ENCODE results near the gene CSMD2.

The CSMD2 gene

DNA sequence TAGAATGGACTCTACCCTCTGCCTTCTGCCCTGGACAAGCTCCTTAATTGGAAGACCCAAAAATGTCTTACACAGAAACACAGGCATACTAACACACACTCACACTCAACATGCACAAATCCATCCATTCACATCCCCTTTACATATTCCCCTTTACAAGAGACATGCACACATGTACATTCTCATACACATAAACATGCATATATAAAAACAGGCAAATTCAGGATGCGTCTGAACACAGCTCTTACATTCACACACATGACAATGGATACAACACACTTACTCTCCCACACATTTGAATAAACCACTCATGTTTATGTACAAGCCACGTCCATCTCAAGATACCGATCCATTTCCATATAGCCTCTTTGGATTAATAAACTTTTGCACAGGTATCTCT, 216.7 kb downstream of the CSMD2 start:
- DNase-seq = no peak

- DNase-seq = no peak
Observed at GRCh38 chr1:33946836-33947235, 218.2 kb downstream of the CSMD2 start.

- no peak for DNase-seq
Observed at GRCh38 chr1:33944846-33945245, 220.2 kb downstream of the CSMD2 start.

GRCh38 chr1:33943978-33944377, 221.1 kb downstream of the CSMD2 start:
- no peak for DNase-seq

GRCh38 chr1:33932871-33933270, 232.2 kb downstream of the CSMD2 start:
- DNase-seq = no peak

DNA sequence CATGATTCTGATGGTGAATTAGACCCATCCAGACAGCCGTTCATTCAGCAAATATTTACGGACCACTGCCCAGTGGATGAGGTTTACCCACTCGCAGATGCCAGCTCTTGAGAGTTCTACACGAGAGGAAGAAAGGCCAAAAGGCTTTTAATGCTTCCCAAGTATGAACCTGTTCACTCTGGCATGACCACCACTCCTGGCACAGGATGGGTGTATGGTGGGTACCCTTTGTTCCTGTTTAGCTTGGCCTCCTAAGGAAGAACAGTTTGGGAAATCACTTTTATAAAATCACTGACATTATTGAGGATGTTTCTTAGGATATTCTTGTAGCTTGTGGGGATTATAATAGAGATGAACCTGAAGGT, 233.9 kb downstream of the CSMD2 start:
- DNase-seq = no peak

GRCh38 chr1:33930346-33931110, 234.5 kb downstream of the CSMD2 start:
- no peak for DNase-seq

DNA sequence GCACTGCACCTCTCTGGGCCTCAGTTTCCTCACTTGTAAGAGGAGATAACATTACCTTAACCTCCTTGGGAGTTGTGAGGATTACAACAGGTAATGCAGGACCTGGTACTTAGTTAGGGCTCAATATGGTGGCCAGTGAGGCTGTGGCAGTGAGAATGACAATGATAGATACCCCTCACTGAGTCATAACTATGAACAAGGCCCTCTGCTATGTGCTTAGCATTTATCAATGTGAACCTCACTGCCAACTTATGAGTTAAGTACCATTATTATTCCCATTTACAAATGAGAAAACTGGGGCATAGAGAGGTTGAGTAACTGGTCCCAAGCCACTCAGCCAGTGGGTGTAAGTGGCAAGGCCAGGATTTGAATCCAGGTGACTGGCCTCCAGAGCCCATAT, 236.8 kb downstream of the CSMD2 start:
- DNase-seq = no peak

DNA sequence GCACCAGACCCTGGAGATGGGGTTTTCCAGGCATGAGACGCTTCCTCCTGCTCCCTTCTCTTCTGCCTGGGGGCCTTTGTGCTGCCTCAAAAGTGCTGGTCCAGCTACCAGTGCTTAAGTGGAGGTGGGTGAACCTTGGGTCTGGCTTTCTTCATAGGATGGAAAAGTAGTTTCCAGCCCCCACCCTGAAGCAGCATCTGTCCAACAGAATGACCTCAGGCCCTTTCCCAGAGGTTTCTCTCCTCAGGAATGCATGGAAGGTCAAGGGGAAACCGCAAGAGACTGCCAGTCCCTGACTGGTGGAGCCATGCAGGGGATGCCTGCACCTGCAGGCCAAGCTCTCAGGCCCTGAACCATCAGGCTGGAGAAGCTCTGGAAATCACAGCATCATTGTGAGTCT, 237.3 kb downstream of the CSMD2 start:
- DNase-seq = no peak

DNA sequence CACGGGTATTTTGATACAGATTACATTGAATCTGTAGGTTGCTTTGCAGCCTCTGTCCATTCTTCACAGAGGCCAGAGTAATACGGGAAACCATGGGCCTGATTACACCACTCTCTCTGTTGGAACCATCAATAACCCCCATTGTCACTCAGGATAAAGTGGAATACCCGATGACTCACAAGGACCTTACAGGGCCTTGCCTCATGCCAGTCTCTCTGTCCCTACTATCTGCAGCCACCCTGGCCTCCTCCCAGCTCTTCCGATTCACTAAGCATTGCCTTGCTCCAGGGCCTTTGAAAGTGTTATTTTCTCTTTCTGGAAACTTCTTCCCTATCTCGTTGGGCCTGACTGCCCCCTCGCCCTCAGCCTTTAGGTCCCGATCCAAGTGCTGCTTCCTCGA, 239.4 kb downstream of the CSMD2 start:
- DNase-seq = no peak

GRCh38 chr1:33921281-33921680, 243.7 kb downstream of the CSMD2 start:
- no peak for DNase-seq

DNA sequence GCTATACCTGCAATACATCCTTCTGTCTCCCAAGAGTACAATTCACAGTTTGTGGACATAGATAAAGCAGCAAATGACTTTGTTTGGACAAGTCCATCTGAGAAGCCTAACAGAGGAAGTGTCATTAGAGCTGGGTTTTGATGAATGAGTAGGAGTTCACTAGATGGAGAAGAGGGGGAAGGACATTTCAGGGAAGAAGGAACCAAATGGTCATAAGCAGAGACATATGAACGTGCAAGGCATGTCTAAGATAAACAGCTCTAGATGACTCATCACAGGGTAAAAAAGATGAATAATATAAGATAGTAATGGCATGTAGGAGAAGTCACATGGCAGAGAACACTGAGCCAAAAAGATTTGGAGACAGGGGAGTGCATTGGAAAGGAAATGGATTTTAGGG, 246.7 kb downstream of the CSMD2 start:
- no peak for DNase-seq

DNA sequence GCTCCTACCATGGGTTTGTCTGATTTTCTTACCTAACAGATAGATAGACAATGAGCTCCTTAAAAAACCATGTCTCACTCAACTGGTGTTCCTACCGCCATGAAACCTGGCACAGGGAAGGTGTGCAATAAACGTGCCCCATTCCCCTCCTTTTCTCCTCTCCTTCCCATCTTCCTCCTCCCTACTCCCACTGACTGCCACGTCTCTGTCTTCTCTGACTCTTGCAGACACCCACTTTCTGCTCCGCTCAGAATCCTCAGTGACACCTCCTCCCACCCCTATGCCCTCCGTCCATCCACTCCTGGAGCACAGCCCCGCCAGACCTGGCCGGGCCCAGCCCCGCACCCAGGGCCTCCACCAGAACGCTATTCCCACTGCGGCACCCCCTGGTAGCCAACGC, 248.2 kb downstream of the CSMD2 start:
- DNase-seq = no peak

- DNase-seq = no peak
Observed at GRCh38 chr1:33914531-33914930, 250.5 kb downstream of the CSMD2 start.

DNA sequence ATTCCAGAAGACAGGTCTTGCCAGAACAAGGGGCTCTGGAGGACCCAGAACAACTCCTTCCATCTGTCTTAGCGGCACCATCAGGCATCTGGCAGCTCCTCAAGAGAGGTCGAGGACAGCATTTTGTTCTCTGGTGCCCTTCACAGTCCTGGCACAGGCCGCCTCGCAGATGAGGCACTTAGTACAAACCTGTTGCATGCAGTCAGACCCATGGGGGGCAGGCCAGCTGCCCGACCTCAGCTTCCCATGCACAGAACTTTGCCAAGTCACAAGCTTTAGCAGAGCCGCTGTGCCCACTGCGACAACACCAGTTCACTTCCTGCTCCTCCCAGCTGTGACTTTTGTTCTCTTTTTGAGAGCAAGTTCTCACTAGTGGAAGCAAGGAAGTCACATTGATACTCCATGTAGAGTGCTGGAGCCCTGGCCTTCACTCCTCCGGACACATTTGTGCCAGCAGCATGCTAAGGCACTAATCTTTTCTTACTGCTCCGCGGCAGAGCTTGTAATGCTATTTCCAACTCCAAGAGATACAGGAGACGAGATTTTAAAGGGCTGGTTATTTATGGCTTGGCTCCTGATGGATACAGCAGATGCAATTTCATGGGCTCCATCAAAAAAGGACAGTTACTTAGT, 256.6 kb downstream of the CSMD2 start:
- no peak for DNase-seq

DNA sequence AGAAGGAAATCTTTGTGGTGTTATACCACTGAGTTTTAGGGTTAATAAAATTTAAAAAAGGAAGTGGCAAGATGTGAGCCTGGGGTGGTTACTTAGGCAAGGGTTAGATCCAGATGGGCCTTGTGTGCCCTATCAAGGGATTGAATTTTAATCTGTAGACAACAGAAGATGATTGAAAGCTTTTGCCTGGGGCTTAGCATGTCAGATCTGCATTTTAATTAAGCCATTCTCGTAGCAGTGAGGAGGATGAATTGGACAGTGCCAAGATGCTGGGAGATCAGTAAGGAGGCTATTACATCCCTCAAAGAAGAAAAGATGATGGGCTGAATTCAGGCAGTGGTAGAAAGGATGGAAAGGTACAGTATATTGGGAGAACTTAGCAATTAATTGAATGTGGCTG, 258.9 kb downstream of the CSMD2 start:
- DNase-seq = no peak

DNA sequence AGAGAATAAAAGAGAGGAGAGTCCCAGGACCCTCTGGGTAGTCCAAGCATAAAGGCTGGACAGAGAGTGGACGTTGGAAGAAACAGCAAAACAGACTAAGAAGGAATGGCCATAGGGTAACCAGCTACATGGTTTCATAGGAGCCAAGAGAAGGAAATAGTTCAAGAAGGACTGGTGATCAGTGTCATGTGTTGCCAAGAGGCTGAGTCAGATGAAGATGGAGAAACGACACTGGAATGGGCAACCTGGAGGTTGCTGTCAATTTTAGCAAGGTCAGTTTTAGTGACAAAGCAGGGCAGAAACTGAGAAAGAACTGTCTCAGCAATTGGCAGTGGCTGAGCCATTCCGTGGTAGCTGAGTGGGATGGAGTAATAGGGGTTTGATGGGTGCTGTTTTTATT, 259.8 kb downstream of the CSMD2 start:
- DNase-seq = no peak

- no peak for DNase-seq
Observed at GRCh38 chr1:33903210-33903589, 261.8 kb downstream of the CSMD2 start.

DNA sequence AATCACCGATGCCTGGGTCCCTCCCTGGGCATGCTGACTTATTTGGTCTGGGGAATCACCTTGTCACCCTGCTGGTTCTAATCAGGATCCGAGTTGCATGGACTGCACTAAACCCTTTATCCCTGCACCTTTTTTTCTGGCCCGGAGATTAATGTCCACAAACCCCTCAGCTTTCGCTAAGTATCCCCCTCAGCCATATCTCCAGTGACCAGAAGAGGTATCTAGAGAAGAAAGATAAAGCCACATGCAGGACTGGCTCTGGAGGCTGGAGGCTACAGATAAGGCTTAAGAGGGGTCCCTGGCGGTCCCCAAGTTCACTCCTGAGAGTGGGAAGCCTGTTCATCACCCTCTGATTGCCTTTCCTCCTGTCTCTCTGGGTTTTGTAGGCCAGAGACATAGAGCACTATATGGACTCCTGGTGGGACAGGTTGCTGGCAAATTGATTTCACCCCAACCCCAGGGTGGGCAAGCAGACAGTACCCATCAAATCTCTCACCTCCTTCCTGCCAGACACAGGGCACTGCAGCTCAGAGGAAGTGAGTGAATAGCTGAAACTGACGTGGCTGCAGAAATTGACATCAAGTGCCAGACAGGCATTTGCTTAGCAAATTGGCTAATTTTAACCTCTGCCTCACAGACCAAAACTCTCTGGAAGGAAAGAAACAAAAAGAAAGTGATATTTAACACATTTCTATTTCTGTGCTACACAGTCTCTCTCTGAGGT, 262.4 kb downstream of the CSMD2 start:
- DNase-seq = no peak

GRCh38 chr1:33899746-33900145, 265.3 kb downstream of the CSMD2 start:
- no peak for DNase-seq

DNA sequence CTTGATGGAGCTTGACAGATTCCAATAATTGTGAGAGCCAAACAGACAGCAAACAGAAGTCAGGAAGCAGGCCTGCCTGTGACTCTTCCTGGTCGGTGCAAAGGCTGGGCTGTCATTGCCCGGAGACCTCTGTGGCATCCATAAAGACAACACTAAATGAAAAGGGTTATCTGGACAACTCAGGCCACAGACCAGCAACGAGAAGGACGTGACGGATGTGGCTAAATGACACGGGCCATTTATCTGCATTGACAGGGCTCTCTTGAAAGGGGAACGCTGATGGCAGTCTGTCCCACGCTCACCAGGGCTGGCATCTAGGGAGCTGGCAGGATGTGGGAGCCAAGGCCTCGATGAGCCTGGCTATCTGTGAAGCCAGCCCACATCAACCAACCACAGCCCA, 266.1 kb downstream of the CSMD2 start:
- no peak for DNase-seq

GRCh38 chr1:33898406-33898805, 266.6 kb downstream of the CSMD2 start:
- DNase-seq = no peak

GRCh38 chr1:33897092-33897725, 267.8 kb downstream of the CSMD2 start:
- no peak for DNase-seq

DNA sequence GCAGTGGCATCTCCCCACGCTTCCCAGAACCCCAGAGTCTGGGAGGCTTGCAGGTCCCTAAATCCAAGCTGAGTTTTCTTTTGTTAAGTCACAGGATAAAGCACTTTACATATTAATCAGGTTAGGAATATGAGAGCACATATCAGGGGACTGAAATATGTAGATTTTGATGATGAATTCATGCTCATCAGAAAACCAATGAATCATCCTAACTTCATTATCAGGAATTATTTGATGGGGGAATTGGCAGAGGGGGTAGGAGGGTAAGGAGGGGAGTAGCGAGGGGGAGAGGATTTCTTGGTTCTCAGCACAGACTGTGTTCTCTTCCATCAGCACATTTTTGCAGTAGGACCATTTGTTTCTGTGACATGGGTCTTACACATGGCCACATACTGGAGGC, 269.1 kb downstream of the CSMD2 start:
- no peak for DNase-seq
